H9 (cell line): ENCODE data around the gene KMT2C. TPM values are rescaled to one million over a fixed set of nuclear protein-coding genes. Genes with fewer than 3 reads are reported as not detected.
"Not testable (repeated sequence)": the region's sequence is repeated elsewhere in the genome, so short reads cannot be mapped to it uniquely, and the experiment has no call there.

Experiments used
- DNase-seq: peaks from one replicate; pipeline ENCODE4 v3.0.0-alpha.2; 2017
- H2AFZ ChIP-seq: one replicate; pipeline ENCODE4 v1.6.1; 2013; ENCODE audit warnings: mild to moderate bottlenecking, low read length, control low read depth, moderate library complexity
- H2AK5ac ChIP-seq: 2 replicates; pipeline ENCODE4 v1.6.1; 2013; ENCODE audit warnings: low read length, control low read depth, mixed read lengths; ENCODE audit not compliant: insufficient read length
- H2BK120ac ChIP-seq: one replicate; pipeline ENCODE4 v1.6.1; 2013; ENCODE audit warnings: low read depth, mild to moderate bottlenecking, low read length, control low read depth, inconsistent platforms; ENCODE audit not compliant: poor library complexity, severe bottlenecking
- H2BK12ac ChIP-seq: 2 replicates; pipeline ENCODE4 v1.6.1; 2013; ENCODE audit warnings: low read length, control low read depth, mixed read lengths, low read depth; ENCODE audit not compliant: insufficient read length
- H2BK15ac ChIP-seq: 2 replicates; pipeline ENCODE4 v1.6.1; 2013; ENCODE audit warnings: low read depth, low read length, control low read depth
- H2BK20ac ChIP-seq: one replicate; pipeline ENCODE4 v1.6.1; 2013; ENCODE audit warnings: low read depth, mild to moderate bottlenecking, low read length, control low read depth, inconsistent platforms; ENCODE audit not compliant: poor library complexity, severe bottlenecking
- H2BK5ac ChIP-seq: 2 replicates; pipeline ENCODE4 v1.6.1; 2013; ENCODE audit warnings: low read length, control low read depth, mixed read lengths; ENCODE audit not compliant: insufficient read length
- H3K14ac ChIP-seq: 2 replicates; pipeline ENCODE4 v1.6.1; 2013; ENCODE audit warnings: low read length, control low read depth; ENCODE audit not compliant: insufficient read depth
- H3K18ac ChIP-seq: 2 replicates; pipeline ENCODE4 v1.6.1; 2013; ENCODE audit warnings: low read depth, mild to moderate bottlenecking, mixed read lengths, low read length, control low read depth; ENCODE audit not compliant: insufficient read length
- H3K23ac ChIP-seq: 2 replicates; pipeline ENCODE4 v1.6.1; 2013; ENCODE audit warnings: low read length, control low read depth, mixed read lengths, low read depth; ENCODE audit not compliant: insufficient read length
- H3K23me2 ChIP-seq: 2 replicates; pipeline ENCODE4 v1.6.1; 2013; ENCODE audit warnings: low read depth, mild to moderate bottlenecking, mixed read lengths, low read length, control low read depth; ENCODE audit not compliant: insufficient read length, poor library complexity, severe bottlenecking
- H3K27ac ChIP-seq: 2 replicates; pipeline ENCODE4 v1.5.1; 2013; ENCODE audit warnings: low read length, control low read depth, mixed read lengths, low read depth; ENCODE audit not compliant: insufficient read length
- H3K27me3 ChIP-seq: 2 replicates; pipeline ENCODE4 v1.6.1; 2013; ENCODE audit warnings: low read length, control low read depth, inconsistent platforms; ENCODE audit not compliant: insufficient read depth
- H3K4ac ChIP-seq: 2 replicates; pipeline ENCODE4 v1.6.1; 2013; ENCODE audit warnings: low read depth, mild to moderate bottlenecking, control low read depth, inconsistent platforms, low read length, moderate library complexity
- H3K4me1 ChIP-seq: 2 replicates; pipeline ENCODE4 v1.6.1; 2013; ENCODE audit warnings: low read length, control low read depth, inconsistent platforms; ENCODE audit not compliant: insufficient read depth
- H3K4me2 ChIP-seq: 2 replicates; pipeline ENCODE4 v1.6.1; 2013; ENCODE audit warnings: low read length, control low read depth, mixed read lengths; ENCODE audit not compliant: insufficient read length, insufficient read depth
- H3K56ac ChIP-seq: 2 replicates; pipeline ENCODE4 v1.6.1; 2013; ENCODE audit warnings: low read depth, mild to moderate bottlenecking, mixed read lengths, low read length, control low read depth; ENCODE audit not compliant: insufficient read length
- H3K79me1 ChIP-seq: 2 replicates; pipeline ENCODE4 v1.6.1; 2013; ENCODE audit warnings: low read depth, mild to moderate bottlenecking, moderate library complexity, low read length, control low read depth, inconsistent platforms; ENCODE audit not compliant: insufficient read depth, poor library complexity, severe bottlenecking
- H3K79me2 ChIP-seq: 2 replicates; pipeline ENCODE4 v1.6.1; 2013; ENCODE audit warnings: low read length, control low read depth, inconsistent platforms; ENCODE audit not compliant: insufficient read depth
- H3K9ac ChIP-seq: 2 replicates; pipeline ENCODE4 v1.6.1; 2013; ENCODE audit warnings: low read length, control low read depth, mixed read lengths; ENCODE audit not compliant: insufficient read length; ENCODE audit errors: extremely low read depth
- H3K9me3 ChIP-seq: one replicate; pipeline ENCODE4 v1.6.1; 2013; ENCODE audit warnings: low read depth, low read length, inconsistent platforms; ENCODE audit not compliant: control insufficient read depth
- H3T11ph ChIP-seq: one replicate; pipeline ENCODE4 v1.6.1; 2013; ENCODE audit warnings: mild to moderate bottlenecking, low read length, control low read depth, inconsistent platforms
- H4K20me1 ChIP-seq: one replicate; pipeline ENCODE4 v1.6.1; 2013; ENCODE audit not compliant: control insufficient read depth, insufficient read length, insufficient read depth
- H4K5ac ChIP-seq: 2 replicates; pipeline ENCODE4 v1.6.1; 2013; ENCODE audit warnings: low read depth, mild to moderate bottlenecking, mixed read lengths, low read length, control low read depth; ENCODE audit not compliant: insufficient read length
- H4K8ac ChIP-seq: replicated peaks from 2 replicates; pipeline ENCODE4 v1.6.1; 2013; ENCODE audit warnings: low read length, control low read depth, mixed read lengths, low read depth; ENCODE audit not compliant: insufficient read length
- H4K91ac ChIP-seq: 2 replicates; pipeline ENCODE4 v1.6.1; 2013; ENCODE audit warnings: low read depth, mild to moderate bottlenecking, moderate library complexity, mixed read lengths, low read length, control low read depth; ENCODE audit not compliant: insufficient read length
- H3K27ac Mint-ChIP-seq, 3 experiments: 2 replicates in 2 of 3; 3 replicates in 1 of 3; pipeline ENCODE4 v1.8.0; 2020 to 2021; ENCODE audit warnings: mixed read lengths in 3 of 3, mild to moderate bottlenecking in 1 of 3, moderate library complexity in 1 of 3
- H3K27me3 Mint-ChIP-seq: 2 replicates; pipeline ENCODE4 v1.8.0; 2021; ENCODE audit warnings: low read depth, mild to moderate bottlenecking, moderate library complexity, mixed read lengths
- H3K36me3 Mint-ChIP-seq, 3 experiments: 2 replicates in 2 of 3; 3 replicates in 1 of 3; pipeline ENCODE4 v1.8.0; 2020 to 2021; ENCODE audit warnings: low read depth in 3 of 3, mixed read lengths in 3 of 3; ENCODE audit not compliant: insufficient read depth in 1 of 3
- H3K4me1 Mint-ChIP-seq, 2 experiments: 2 replicates each; pipeline ENCODE4 v1.8.0; 2020; ENCODE audit warnings: mixed read lengths in 2 of 2
- H3K4me3 Mint-ChIP-seq, 2 experiments: 2 replicates in 1 of 2; 3 replicates in 1 of 2; pipeline ENCODE4 v1.8.0; 2020 to 2021; ENCODE audit warnings: mild to moderate bottlenecking in 2 of 2, mixed read lengths in 2 of 2, moderate library complexity in 1 of 2
- H3K9me3 Mint-ChIP-seq, 2 experiments: 2 replicates in 1 of 2; 3 replicates in 1 of 2; pipeline ENCODE4 v1.8.0; 2020; ENCODE audit warnings: mild to moderate bottlenecking in 2 of 2, mixed read lengths in 2 of 2, moderate library complexity in 1 of 2
- WGBS: extraction: QIAGEN DNeasy Blood & Tissue Kit; methylation state at CpG from one replicate; pipeline ENCODE4 v1.1.7; 2013; ENCODE audit warnings: missing lambda C conversion rate, low lambda C conversion rate, mixed read lengths; ENCODE audit not compliant: insufficient read length; ENCODE audit errors: extremely low coverage; 5-methylcytosine and 5-hydroxymethylcytosine counted together
- total RNA-seq: library from RNA; stranded (reverse); gene quantifications from 2 replicates; pipeline ENCODE4 v1.2.1, GENCODE V29; 2021

Gene KMT2C
- total RNA-seq, 1 experiment from 2014 or later: 32.2 TPM

DNA sequence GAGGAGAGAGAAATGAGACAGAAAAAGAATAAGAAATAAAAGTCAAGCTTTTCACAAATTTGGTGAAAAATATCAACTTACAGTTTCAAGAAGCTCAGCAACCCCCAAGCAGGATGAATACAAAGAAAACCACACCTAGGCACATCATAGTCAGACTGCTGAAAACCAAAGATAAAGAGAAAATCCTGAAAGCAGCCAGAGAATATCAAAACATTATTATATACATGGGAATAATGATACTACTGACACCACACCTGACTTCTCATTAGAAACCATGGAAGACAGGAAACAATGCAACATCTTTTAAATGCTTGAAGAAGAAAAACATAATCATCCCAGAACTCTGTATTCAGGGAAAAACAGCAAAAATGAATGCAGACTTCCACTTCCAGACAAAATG lies 149.6 kb downstream of the KMT2C start:
- H4K8ac ChIP-seq, H3K27me3 ChIP-seq, H4K5ac ChIP-seq, H3K4me1 Mint-ChIP-seq, H2BK5ac ChIP-seq, H2AK5ac ChIP-seq, H3K9ac ChIP-seq, H3K23ac ChIP-seq, H3K56ac ChIP-seq, H3K27ac Mint-ChIP-seq, H3K4ac ChIP-seq, H3K4me2 ChIP-seq, H4K91ac ChIP-seq, H3K14ac ChIP-seq, H3K23me2 ChIP-seq, H2AFZ ChIP-seq, DNase-seq, H4K20me1 ChIP-seq, H3K4me3 Mint-ChIP-seq, H2BK20ac ChIP-seq, H2BK120ac ChIP-seq, H3K79me2 ChIP-seq, H3K4me1 ChIP-seq, H2BK15ac ChIP-seq, H3K27me3 Mint-ChIP-seq, H3T11ph ChIP-seq, H3K18ac ChIP-seq, H3K9me3 Mint-ChIP-seq, H3K27ac ChIP-seq, H3K79me1 ChIP-seq, H3K9me3 ChIP-seq, H2BK12ac ChIP-seq: not testable (repeated sequence)
- H3K36me3 Mint-ChIP-seq: peaks cover 5 to 12% (median 6%) of the 10 kb centered on the region in 3 experiments; a peak in 6 of 7 replicates

DNA sequence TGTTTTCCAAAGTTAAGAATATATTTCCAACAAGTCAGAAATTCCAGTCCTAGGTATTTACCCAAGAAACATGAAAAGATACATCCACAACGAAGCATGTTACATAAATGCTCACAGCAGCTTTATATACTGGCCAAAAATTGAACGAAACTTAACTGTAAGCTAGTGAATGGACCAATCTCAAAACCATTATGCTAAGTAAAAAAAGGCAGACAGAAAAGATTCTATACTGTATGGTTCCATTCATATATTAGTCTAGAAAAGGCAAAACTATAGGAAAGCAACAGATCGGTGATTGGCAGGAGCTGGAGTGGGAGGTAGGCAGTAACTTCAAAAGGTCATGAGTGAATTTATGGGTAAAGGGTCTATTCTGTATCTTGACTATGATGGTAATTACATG lies 150.8 kb downstream of the KMT2C start:
- H3K4me1 Mint-ChIP-seq, H2BK5ac ChIP-seq, H2BK12ac ChIP-seq, H3K9ac ChIP-seq, H3K18ac ChIP-seq, DNase-seq, H3T11ph ChIP-seq, H4K5ac ChIP-seq, H3K23ac ChIP-seq, H3K79me2 ChIP-seq, H2BK20ac ChIP-seq, H2BK15ac ChIP-seq, H3K23me2 ChIP-seq, H3K27ac Mint-ChIP-seq, H3K4me2 ChIP-seq, H2BK120ac ChIP-seq, H4K8ac ChIP-seq, H3K14ac ChIP-seq, H3K4me3 Mint-ChIP-seq, H3K4me1 ChIP-seq, H3K36me3 Mint-ChIP-seq, H3K79me1 ChIP-seq, H3K27ac ChIP-seq, H2AK5ac ChIP-seq, H2AFZ ChIP-seq, H4K20me1 ChIP-seq, H3K56ac ChIP-seq, H3K9me3 ChIP-seq, H3K4ac ChIP-seq, H4K91ac ChIP-seq, H3K9me3 Mint-ChIP-seq, H3K27me3 ChIP-seq, H3K27me3 Mint-ChIP-seq: not testable (repeated sequence)
- WGBS: no CpG with 5 or more reads among the region's 3 CpGs
